Measurements from ENCODE around the gene APBA1.
"Not testable (repeated sequence)": the region's sequence is repeated elsewhere in the genome, so short reads cannot be mapped to it uniquely, and the experiment has no call there.

APBA1 gene

GRCh38 chr9:69470186-69470977, 201.8 kb downstream of the APBA1 start:
- no peak for DNase-seq

GRCh38 chr9:69469136-69469535, 203.0 kb downstream of the APBA1 start:
- DNase-seq: no peak

- DNase-seq: no peak
These were observed 203.8 kb downstream of the APBA1 start for GRCh38 chr9:69468380-69468779.

- no peak for DNase-seq
These were observed 206.0 kb downstream of the APBA1 start for GRCh38 chr9:69466151-69466550.

GRCh38 chr9:69465473-69465872, 206.7 kb downstream of the APBA1 start:
- no peak for DNase-seq

DNA sequence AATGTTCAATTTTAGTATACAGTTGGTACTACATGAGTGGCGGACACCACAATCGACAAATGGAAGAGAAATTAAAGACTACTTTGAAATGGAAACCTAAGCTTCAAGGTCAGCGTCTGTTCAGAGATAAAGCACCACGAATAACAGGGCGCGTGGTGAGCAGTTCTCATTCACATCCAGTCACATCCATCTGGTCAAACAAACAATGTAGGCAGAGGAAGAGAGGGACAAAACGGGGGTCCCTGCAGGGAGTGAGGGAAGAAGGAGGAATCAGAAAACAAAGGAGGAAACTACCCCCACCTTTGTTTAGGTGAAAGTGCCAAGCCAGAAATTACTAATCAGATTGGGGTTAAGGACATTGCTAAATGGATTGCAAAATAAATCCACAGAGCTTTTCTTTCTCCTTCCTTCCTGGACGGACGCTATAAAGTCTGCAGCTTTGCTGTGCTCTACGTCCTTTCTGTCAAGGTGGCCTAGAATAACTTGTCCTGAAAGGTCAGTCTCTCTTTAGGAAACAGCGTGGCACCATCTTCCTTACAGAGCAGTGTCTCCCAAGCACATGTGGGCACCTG, 208.6 kb downstream of the APBA1 start:
- no peak for DNase-seq

DNA sequence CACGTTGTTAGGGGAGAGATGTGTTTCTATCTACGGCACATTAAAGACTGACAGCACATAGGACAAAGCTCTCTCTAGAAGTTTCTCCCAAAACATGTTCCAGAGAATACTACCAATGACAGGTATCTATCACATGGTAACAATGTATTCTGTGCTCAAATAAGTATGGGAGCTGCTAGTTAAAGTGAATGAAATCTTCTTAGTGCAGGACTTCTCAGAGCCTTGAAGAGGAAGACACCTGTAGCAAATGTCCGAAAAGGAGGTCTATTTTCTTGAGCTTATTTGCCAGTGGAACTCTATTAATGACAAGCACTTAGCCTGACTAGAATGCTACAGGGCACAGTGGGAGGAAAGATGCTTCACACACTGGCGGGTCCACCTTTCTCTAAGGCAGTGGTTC, 209.8 kb downstream of the APBA1 start:
- no peak for DNase-seq

DNA sequence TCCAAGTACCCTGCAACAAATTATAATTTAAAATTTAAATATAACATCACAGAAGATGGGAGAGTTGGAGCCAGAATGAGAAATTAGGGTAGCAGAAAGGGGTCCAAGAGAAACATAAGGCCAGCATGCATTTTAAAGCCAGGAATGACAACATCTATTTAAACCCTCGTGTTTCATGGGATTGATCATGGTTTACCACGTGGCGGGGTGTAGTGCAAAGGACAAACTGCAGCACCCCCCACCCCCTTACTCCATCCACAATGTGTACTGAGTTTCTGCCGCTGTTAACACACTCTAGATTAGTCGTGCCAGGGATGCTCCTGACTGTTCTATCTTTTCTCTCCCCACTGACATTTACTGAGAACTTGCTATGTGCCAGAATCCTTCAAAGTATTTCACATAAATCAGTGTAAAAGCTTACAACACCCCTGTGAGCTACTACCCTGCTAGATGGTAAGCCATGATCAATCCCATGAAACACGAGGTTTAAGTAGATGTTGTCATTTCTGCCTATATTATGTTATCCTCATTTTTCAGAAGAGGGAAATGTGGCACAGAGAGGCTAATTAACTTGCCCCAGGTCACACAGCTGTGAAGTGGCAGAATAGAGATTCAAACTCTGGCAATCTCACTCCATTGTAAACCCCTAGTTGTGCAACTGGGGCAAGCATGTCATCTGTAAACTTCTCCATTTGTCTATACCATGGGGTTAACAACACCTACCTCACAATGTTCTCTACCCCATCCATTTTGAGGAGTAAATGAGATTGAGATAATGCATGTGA, 210.9 kb downstream of the APBA1 start:
- DNase-seq: no peak

GRCh38 chr9:69460012-69460411, 212.2 kb downstream of the APBA1 start:
- no peak for DNase-seq

DNA sequence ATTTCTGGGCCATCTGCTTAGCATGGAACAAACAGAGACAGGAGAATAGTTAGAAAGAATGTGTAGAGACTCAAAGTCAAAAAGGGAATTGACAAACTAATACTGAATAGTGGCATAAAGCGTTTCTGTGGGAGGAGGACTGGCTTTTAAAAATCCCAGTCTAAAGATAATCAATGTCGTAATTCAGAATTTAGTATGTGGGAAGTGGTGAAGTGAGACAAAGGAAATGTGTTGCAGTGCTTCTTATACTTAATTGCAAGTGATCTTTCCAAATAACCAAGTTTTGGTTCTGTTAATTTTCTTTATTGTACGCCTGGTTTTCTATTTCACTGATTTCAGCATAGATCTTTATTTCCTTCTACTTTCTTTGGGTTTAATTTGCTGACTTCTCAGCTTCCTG, 214.0 kb downstream of the APBA1 start:
- no peak for DNase-seq

GRCh38 chr9:69456201-69456600, 216.0 kb downstream of the APBA1 start:
- no peak for DNase-seq

- no peak for DNase-seq
These were observed 216.9 kb downstream of the APBA1 start for GRCh38 chr9:69455311-69455710.

DNA sequence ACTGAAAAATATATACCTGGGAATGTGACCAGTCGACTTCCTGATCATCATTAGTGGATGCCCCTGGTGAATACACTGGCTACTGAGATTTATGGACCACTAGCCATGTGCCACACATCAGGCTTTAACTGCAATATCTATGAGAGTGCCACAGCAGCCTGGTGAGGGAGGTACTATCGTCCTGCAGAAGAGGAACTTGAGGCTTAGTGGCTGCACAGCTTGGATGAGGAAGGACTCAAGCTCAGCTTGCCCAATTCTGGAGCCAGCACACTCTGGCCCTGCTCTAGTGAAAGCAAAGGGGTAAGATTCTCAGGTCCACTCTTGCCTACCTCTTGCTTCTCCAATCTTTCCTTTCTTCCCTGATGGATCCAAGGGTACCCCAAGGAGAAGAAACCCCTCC, 217.8 kb downstream of the APBA1 start:
- DNase-seq: no peak

DNA sequence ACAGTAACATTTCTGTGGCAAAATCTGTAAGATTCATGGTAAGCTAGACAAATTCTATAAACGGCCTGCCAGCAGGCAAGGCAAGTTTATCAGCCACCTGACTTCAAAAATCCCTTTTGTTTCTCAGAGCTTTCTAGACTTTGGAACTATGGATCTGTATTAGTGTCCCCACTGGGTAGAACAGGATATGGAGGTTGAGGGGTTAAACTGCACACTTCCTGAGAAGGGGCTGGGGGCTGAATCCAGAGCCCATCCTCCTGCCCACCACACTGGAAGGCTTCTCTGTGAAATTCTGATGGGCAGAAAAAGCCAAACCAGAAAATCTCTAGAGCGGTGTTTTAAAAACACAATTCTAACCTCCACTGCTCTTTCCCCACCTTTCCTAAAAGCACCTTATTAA, 218.4 kb downstream of the APBA1 start:
- no peak for DNase-seq

DNA sequence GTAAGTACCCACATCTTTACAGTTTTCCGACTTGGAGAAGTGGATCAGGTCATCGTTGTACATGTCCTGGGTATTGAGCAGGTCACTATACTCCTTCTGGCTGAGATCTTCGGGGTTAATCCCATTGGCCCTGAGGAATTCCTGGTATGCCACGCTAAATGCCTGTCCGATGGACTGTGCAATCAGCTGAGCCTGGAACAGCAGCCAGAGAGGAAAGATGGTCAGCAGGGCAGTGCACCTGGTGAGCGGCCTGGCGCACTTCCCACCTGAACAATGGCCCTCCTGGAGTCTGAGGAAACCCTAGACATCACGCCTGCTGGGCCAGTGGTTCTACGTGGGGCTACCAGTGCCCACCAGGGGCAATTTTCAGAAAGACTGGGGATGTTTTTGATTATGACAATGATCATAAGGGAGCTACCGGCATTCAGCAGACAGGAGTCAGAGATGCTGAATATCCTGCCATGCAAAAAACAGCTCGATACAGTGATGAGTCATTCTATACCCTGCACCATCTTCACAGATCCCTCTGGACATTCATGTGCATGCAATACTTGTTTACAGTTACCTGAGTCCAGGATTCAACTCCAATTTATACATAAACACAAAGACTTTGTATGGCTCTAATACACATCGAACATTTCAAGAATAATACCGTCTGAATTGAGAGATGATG, 219.9 kb downstream of the APBA1 start:
- DNase-seq: no peak

GRCh38 chr9:69446496-69446895, 225.7 kb downstream of the APBA1 start:
- no peak for DNase-seq

GRCh38 chr9:69445251-69445650, 226.9 kb downstream of the APBA1 start:
- no peak for DNase-seq

DNA sequence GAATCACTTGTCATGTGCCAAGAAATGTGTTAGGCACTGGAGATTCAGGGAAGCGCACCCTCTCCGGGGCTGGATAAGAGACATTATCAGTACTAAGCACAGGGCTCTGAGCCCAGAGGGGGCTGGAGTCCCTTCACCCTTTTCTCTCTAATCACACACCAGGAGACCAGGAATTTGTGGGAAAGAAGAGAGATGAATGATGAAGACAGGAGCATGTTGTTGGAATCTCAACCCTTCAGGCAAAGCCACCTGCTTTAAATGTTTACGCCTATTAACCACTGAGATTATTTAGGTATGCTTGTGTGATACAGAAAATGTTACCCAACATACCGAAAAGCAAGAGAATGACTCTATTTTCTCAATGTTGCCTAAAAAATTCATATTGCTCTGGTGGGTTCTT, 227.4 kb downstream of the APBA1 start:
- no peak for DNase-seq

DNA sequence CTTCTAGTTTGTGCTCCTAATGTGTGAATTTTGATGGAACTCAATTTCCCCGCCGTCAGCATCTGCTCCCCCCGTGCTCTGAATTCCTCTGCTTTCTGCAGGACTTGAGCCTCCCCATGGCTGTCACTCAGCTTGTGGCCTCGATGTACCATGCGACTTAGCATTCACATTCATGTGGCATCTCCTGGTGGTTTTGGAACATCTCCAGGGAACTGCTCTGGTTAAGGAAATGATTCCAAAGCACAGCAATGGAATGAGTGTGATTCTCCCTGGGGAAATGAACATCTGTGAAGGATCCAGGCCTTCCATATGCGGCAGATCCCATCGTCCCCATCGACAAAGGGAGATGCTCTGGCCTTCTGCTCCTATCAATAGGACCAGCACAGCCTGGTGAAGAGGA, 228.2 kb downstream of the APBA1 start:
- no peak for DNase-seq

GRCh38 chr9:69443178-69443577, 229.0 kb downstream of the APBA1 start:
- DNase-seq: no peak

- DNase-seq: no peak
These were observed 229.7 kb downstream of the APBA1 start for GRCh38 chr9:69442486-69442885.

DNA sequence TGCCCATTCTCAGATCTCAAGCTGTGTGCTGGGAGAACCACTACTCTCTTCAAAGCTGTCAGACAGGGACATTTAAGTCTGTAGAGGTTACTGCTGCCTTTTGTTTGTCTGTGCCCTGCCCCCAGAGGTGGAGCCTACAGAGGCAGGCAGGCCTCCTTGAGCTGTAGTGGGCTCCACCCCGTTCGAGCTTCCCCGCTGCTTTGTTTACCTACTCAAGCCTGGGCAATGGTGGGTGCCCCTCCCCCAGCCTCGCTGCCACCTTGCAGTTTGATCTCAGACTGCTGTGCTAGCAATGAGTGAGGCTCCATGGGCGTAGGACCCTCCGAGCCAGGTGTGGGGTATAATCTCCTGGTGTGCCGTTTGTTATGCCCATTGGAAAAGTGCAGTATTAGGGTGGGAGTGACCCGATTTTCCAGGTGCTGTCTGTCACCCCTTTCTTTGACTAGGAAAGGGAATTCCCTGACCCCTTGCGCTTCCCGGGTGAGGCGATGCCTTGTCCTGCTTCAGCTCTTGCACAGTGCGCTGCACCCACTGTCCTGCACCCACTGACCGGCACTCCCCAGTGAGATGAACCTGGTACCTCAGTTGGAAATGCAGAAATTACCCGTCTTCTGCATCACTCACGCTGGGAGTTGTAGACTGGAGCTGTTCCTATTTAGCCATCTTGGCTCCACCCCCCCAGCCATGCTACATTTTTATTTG, 231.8 kb downstream of the APBA1 start:
- not testable (repeated sequence) for DNase-seq

DNA sequence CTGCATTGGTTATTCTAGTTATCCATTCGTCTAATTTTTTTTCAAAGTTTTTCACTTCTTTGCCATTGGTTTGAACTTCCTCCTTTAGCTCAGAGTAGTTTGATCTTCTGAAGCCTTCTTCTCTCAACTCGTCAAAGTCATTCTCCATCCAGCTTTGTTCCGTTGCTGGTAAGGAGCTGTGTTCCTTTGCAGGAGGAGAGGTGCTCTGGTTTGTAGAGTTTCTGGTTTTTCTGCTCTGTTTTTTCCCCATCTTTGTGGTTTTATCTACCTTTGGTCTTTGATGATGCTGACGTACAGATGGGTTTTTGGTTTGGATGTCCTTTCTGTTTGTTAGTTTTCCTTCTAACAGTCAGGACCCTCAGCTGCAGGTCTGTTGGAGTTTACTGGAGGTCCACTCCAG, 232.5 kb downstream of the APBA1 start:
- DNase-seq: not testable (repeated sequence)

Measured in stimulated activated naive CD4-positive, alpha-beta T cell treated with Interleukin-2 at 50 U/mL for 16 hours (primary cell).